NCI-H748 treated with DMSO at 0.1 percent for 48 hours (cell line): ENCODE results near the gene PARVB.
"Not testable (repeated sequence)": the region's sequence is repeated elsewhere in the genome, so short reads cannot be mapped to it uniquely, and the experiment has no call there.

Source experiments
- DNase-seq: peaks from one replicate; lab custom pipeline; 2025; lab: John Stamatoyannopoulos, UW

The PARVB gene

GRCh38 chr22:43998679-43999264, 25.3 kb upstream of the PARVB start:
- DNase-seq, result no peak

- DNase-seq, result no peak
These were observed 24.7 kb upstream of the PARVB start for GRCh38 chr22:43999378-43999777.

GRCh38 chr22:44000123-44000522, 24.0 kb upstream of the PARVB start:
- no peak for DNase-seq

- no peak for DNase-seq
These were observed 22.6 kb upstream of the PARVB start for GRCh38 chr22:44001521-44001920.

GRCh38 chr22:44002324-44002723, 21.8 kb upstream of the PARVB start:
- DNase-seq, result no peak

GRCh38 chr22:44002997-44003396, 21.1 kb upstream of the PARVB start:
- DNase-seq, result no peak

- no peak for DNase-seq
These were observed 20.5 kb upstream of the PARVB start for GRCh38 chr22:44003405-44004103.

- DNase-seq, result no peak
These were observed 20.0 kb upstream of the PARVB start for GRCh38 chr22:44004104-44004460.

GRCh38 chr22:44005524-44005923, 18.6 kb upstream of the PARVB start:
- DNase-seq, result no peak

- DNase-seq, result no peak
These were observed 11.9 kb upstream of the PARVB start for GRCh38 chr22:44012162-44012561.

GRCh38 chr22:44012591-44012990, 11.5 kb upstream of the PARVB start:
- DNase-seq, result no peak

- no peak for DNase-seq
These were observed 9.9 kb upstream of the PARVB start for GRCh38 chr22:44014241-44014640.

- DNase-seq, result not testable (repeated sequence)
These were observed 7.5 kb upstream of the PARVB start for GRCh38 chr22:44016586-44016985.

- no peak for DNase-seq
These were observed 5.5 kb upstream of the PARVB start for GRCh38 chr22:44018594-44018993.

GRCh38 chr22:44019416-44019815, 4.7 kb upstream of the PARVB start:
- no peak for DNase-seq

- DNase-seq, result no peak
These were observed 4.3 kb upstream of the PARVB start for GRCh38 chr22:44019846-44020245.

- no peak for DNase-seq
These were observed 3.1 kb upstream of the PARVB start for GRCh38 chr22:44020981-44021380.

- no peak for DNase-seq
These were observed 456 bp upstream of the PARVB start for GRCh38 chr22:44023404-44024287.

- DNase-seq, result no peak
These were observed 1.3 kb downstream of the PARVB start for GRCh38 chr22:44025171-44026065.

GRCh38 chr22:44026066-44026629, 2.0 kb downstream of the PARVB start:
- no peak for DNase-seq

GRCh38 chr22:44026630-44027511, 2.8 kb downstream of the PARVB start:
- DNase-seq, result no peak
